Body of pancreas (tissue), 4 donors: ENCODE results near the gene MYO1C. TPM values are rescaled to one million over a fixed set of nuclear protein-coding genes. Genes with fewer than 3 reads are reported as not detected.

ENCODE experiments used
- ATAC-seq: fragments of 150-250 bp; one replicate; pipeline ENCODE4 v1.9.1; 2016
- DNase-seq, 4 donors: peaks; one replicate each; pipeline ENCODE4 v3.0.0-alpha.2; 2019
- H3K27ac ChIP-seq, 4 donors: fragments of 200-600 bp; sonication (generic); 1 replicate in 3 of 4; 2 replicates in 1 of 4; pipeline versions ENCODE4 v1.5.1 to v1.6.1; 2016 to 2019; ENCODE audit warnings: mild to moderate bottlenecking in 1 of 4, mixed read lengths in 1 of 4, moderate library complexity in 1 of 4
- H3K27me3 ChIP-seq, 2 donors: fragments of 200-600 bp; sonication (generic); one replicate each; pipeline ENCODE4 v1.6.0; 2016; ENCODE audit warnings: mild to moderate bottlenecking in 1 of 2
- H3K36me3 ChIP-seq, 2 donors: fragments of 200-600 bp; sonication (generic); replicated peaks in 1 of 2; 2 replicates each; pipeline ENCODE4 v1.5.1; 2016; ENCODE audit warnings: low read depth in 2 of 2; ENCODE audit not compliant: insufficient read depth in 1 of 2
- H3K4me1 ChIP-seq: fragments of 200-600 bp; sonication (generic); one replicate; pipeline ENCODE4 v1.6.0; 2016
- H3K4me3 ChIP-seq, 2 donors: fragments of 200-600 bp; sonication (generic); 1 replicate in 1 of 2; 2 replicates in 1 of 2; pipeline ENCODE4 v1.5.1; 2016 to 2019
- H3K9me3 ChIP-seq, 3 donors: fragments of 200-600 bp; sonication (generic); 1 replicate in 2 of 3; 2 replicates in 1 of 3; pipeline ENCODE4 v1.5.1; 2016
- POLR2A ChIP-seq, 3 donors: fragments of 450-650 bp; IDR thresholded peaks; one replicate each; pipeline ENCODE4 v1.6.1; 2016; ENCODE audit warnings: antibody characterized with exemption in 3 of 3, mild to moderate bottlenecking in 2 of 3
- WGBS, 2 donors: methylation state at CpG; one replicate each; pipeline ENCODE4 v1.1.5; 2017; 5-methylcytosine and 5-hydroxymethylcytosine counted together
- intact Hi-C: fragments of 100-400 bp; cut with DNase I; formaldehyde crosslinking; loops from one replicate; pipeline ENCODE4 v1.15.1; 2023
- total RNA-seq, 2 donors: library from RNA; depleted of rRNA; stranded (reverse); fragments of >200 nt; gene quantifications; one replicate each; pipeline ENCODE4 v1.1.0, GENCODE V29; 2016
- TF ChIP-seq, protein P1 (sequence below), 7 experiments: fragments of 450-650 bp in 4 of 7; fragments of 200-600 bp in 3 of 7; sonication (generic) in 3 of 7; IDR thresholded peaks; one replicate each; pipeline ENCODE4 v1.5.1; 2016 to 2019; ENCODE audit warnings: antibody characterized with exemption in 7 of 7

MYO1C gene
- total RNA-seq, 2 donors from 2014 or later = 77.3 to 94.6 TPM

DNA sequence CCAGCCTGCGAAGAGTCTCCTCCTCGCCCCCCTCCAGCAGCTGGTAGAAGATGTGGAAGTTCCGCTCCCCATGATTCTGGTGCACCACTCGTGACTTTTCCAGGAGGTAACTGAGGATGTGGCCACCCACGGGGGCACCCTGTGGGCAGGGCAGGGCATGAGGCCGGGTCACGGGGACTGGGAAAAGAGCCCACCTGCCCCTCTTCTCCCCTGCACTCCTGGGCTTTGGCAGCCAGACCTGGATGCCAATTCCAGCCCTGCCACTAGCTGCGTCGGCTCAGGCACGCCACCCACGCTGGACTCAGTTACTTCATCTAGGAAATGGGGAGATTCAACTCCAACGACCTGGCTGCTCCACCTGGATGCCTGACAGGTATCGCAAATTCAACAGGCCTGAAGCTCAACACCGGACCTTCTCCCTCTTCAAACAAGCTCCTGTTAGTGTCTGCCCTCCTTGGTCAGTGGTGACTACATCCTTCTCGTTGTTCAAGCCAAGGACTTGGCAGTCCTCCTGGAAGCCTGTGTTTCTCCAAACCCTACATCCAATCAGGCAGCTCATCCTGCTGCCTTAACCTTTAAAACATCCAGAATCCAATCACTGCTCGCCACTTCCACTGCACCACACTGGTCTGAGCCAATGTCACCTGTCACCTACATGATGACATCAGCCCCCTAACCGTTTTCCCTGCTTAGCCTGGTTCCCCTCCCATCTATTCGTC is 11.6 kb downstream of the MYO1C start:
- WGBS, 2 donors = 87 to 88% methylated on average over 15 to 18 of the region's 18 CpGs
- intact Hi-C loops = no loop called here
- TF ChIP-seq, protein P1, sequence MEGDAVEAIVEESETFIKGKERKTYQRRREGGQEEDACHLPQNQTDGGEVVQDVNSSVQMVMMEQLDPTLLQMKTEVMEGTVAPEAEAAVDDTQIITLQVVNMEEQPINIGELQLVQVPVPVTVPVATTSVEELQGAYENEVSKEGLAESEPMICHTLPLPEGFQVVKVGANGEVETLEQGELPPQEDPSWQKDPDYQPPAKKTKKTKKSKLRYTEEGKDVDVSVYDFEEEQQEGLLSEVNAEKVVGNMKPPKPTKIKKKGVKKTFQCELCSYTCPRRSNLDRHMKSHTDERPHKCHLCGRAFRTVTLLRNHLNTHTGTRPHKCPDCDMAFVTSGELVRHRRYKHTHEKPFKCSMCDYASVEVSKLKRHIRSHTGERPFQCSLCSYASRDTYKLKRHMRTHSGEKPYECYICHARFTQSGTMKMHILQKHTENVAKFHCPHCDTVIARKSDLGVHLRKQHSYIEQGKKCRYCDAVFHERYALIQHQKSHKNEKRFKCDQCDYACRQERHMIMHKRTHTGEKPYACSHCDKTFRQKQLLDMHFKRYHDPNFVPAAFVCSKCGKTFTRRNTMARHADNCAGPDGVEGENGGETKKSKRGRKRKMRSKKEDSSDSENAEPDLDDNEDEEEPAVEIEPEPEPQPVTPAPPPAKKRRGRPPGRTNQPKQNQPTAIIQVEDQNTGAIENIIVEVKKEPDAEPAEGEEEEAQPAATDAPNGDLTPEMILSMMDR (IDR thresholded peaks at IDR 0.05) = no peak
- TF ChIP-seq POLR2A (IDR thresholded peaks at IDR 0.05) = no peak

GRCh38 chr17:1478418-1478817 is 14.1 kb downstream of the MYO1C start:
- Histone ChIP-seq H3K4me3 (no peak overlapping the region), H3K27ac (no peak overlapping the region), H3K4me1 (peaks cover 8% of the 10 kb centered on the region), H3K9me3 (no peaks in the 10 kb centered on the region), H3K36me3 (peaks cover 0 to 32% of the 10 kb centered on the region in 2 donors), H3K27me3 (no peaks in the 10 kb centered on the region)
- no peak for ATAC-seq
- no peak for TF ChIP-seq POLR2A (IDR thresholded peaks at IDR 0.05)
- TF ChIP-seq, protein P1 (IDR thresholded peaks at IDR 0.05) = no peak
- WGBS, 2 donors = 89 to 93% methylated on average over 25 to 26 of the region's 26 CpGs
- DNase-seq = no peak
- intact Hi-C loops = no loop called here

More for the DNA sequence above, 11.6 kb downstream of the MYO1C start:
- no peak for DNase-seq
- Histone ChIP-seq H3K9me3 (no peaks in the 10 kb centered on the region), H3K27ac (no peak overlapping the region), H3K36me3 (peaks cover 0 to 26% of the 10 kb centered on the region in 2 donors), H3K4me1 (peaks cover 24% of the 10 kb centered on the region), H3K27me3 (no peaks in the 10 kb centered on the region), H3K4me3 (no peak overlapping the region)
- no peak for ATAC-seq

DNA sequence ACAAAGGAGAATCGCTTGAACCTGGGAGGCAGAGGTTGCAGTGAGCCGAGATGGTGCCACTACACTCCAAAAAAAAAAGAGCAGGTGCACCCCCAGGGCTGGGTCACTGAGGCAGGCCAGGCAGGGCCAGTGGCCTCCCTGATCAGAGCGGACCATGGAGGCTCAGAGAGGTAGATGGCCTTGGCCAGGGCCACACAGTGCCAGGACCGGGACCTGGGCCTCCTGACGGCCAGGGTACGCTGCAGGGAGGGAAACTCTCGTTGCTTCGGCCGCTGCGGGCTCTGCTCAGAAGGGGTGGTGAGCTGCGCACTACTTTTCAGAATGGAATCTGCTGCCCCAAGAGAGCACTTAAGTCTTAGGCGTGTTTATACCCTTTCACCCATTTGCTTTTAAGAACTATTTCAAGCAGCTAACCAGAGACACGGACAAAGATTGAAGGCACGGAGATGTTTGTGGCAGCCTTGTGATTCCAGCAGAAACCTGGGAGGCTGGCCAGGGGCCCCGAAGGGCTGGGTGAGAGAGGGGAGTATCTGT is 17.1 kb downstream of the MYO1C start:
- TF ChIP-seq, protein P1 (IDR thresholded peaks at IDR 0.05) = no peak
- TF ChIP-seq POLR2A (IDR thresholded peaks at IDR 0.05) = no peak
- Histone ChIP-seq H3K27me3 (no peaks in the 10 kb centered on the region), H3K4me3 (no peak overlapping the region), H3K27ac (no peak overlapping the region), H3K36me3 (peaks cover 0 to 40% of the 10 kb centered on the region in 2 donors), H3K4me1 (no peaks in the 10 kb centered on the region), H3K9me3 (no peaks in the 10 kb centered on the region)
- intact Hi-C loops = no loop called here
- DNase-seq (no peak), ATAC-seq (no peak)
- WGBS, 2 donors = 89 to 98% methylated on average over 14 to 15 of the region's 15 CpGs

DNA sequence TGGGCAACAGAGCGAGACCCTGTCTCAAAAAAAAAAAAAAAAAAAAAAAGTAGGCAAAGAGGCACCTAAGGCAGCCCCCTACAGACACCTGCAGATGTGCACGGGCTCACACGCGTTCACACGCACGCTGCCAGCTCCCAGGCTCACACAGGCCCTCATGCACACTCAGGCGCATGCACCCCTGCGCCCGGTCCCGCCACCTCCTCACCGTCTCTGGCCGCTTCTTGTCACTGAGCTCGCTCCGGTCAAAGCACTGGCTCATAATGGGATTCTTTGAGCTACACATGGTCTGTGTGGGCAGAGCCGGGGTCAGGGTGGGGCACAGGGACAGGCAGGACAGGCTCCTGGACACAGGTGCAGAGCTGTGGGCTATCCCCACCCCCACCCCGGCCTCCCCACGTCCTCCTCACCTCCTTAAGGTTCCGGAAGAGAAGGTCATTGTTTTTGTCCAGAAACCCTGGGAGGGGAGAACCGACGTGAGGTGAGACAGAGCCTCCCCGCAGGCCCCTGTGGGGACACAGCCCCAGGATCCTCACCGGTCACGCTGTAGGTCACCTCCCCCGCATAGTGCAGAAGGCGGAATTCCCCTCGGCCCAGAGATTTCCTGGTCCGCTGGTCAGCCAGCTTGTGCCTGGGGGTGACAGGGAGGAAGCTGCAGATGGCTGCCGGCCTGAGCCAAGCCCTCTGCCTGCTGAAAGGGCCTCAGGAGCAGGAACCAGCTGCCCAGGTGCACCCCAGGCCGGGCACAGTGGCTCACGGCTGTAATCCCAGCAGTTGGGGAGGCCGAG is 17.9 kb downstream of the MYO1C start:
- Histone ChIP-seq H3K4me3 (no peak overlapping the region), H3K9me3 (no peaks in the 10 kb centered on the region), H3K36me3 (peaks cover 0 to 44% of the 10 kb centered on the region in 2 donors), H3K4me1 (no peaks in the 10 kb centered on the region), H3K27me3 (no peaks in the 10 kb centered on the region), H3K27ac (no peak overlapping the region)
- 81 to 87% methylated on average over 17 to 30 of the region's 31 CpGs for WGBS, 2 donors
- DNase-seq (no peak), ATAC-seq (no peak)
- intact Hi-C loops = no loop called here
- TF ChIP-seq POLR2A (IDR thresholded peaks at IDR 0.05) = no peak
- TF ChIP-seq, protein P1 (IDR thresholded peaks at IDR 0.05) = no peak
